ENCODE results near the gene GALNT2.

Gene GALNT2

GRCh38 chr1:230291731-230292620, 224.9 kb downstream of the GALNT2 start:
- Histone ChIP-seq H3K27me3 (ENCODE audit: insufficient read depth, low read length, poor library complexity) (peaks cover 3% of the 10 kb centered on the region), H4K20me1 (ENCODE audit: insufficient read depth, low read length) (peaks cover 5% of the 10 kb centered on the region), H3K9ac (ENCODE audit: low read depth, low read length) (no peak overlapping the region), H3K79me2 (ENCODE audit: insufficient read depth, low read length) (no peaks in the 10 kb centered on the region), H3K4me1 (ENCODE audit: insufficient read depth, low read length) (no peaks in the 10 kb centered on the region), H3K9me3 (ENCODE audit: insufficient read depth, low read length, severe bottlenecking) (no peaks in the 10 kb centered on the region), H3K4me2 (ENCODE audit: insufficient read depth, low read length) (no peak overlapping the region), H3K4me3 (ENCODE audit: low read depth in 1 of 2, low read length in 2 of 2) (no peak overlapping the region), H2AFZ (ENCODE audit: low read depth, low read length) (no peak overlapping the region), H3K27ac (ENCODE audit: low read length) (no peak overlapping the region), H3K36me3 (ENCODE audit: insufficient read depth, low read length) (no peaks in the 10 kb centered on the region)
- DNase-seq (no peak), ATAC-seq (ENCODE audit: insufficient read depth, low read depth) (no peak)
- TF ChIP-seq CTCF (IDR thresholded peaks at IDR 0.05; ENCODE audit: borderline replicate concordance, extremely low read depth, low read length, poor library complexity, severe bottlenecking) (no peak), EZH2 (IDR thresholded peaks at IDR 0.05; ENCODE audit: borderline replicate concordance, low read depth, low read length, severe bottlenecking) (no peak)

- no peak overlapping the region for H3K27ac ChIP-seq (ENCODE audit: low read length)
- H2AFZ ChIP-seq (ENCODE audit: low read depth, low read length), result no peak overlapping the region
- no peaks in the 10 kb centered on the region for H3K9me3 ChIP-seq (ENCODE audit: insufficient read depth, low read length, severe bottlenecking)
- no peak overlapping the region for H3K4me2 ChIP-seq (ENCODE audit: insufficient read depth, low read length)
- ATAC-seq (ENCODE audit: insufficient read depth, low read depth) (no peak), DNase-seq (no peak)
- H3K9ac ChIP-seq (ENCODE audit: low read depth, low read length), result no peak overlapping the region
- H3K4me1 ChIP-seq (ENCODE audit: insufficient read depth, low read length), result no peaks in the 10 kb centered on the region
- H3K36me3 ChIP-seq (ENCODE audit: insufficient read depth, low read length), result no peaks in the 10 kb centered on the region
- no peaks in the 10 kb centered on the region for H4K20me1 ChIP-seq (ENCODE audit: insufficient read depth, low read length)
- TF ChIP-seq CTCF (IDR thresholded peaks at IDR 0.05; ENCODE audit: borderline replicate concordance, extremely low read depth, low read length, poor library complexity, severe bottlenecking) (no peak), EZH2 (IDR thresholded peaks at IDR 0.05; ENCODE audit: borderline replicate concordance, low read depth, low read length, severe bottlenecking) (no peak)
- H3K79me2 ChIP-seq (ENCODE audit: insufficient read depth, low read length), result no peaks in the 10 kb centered on the region
- H3K4me3 ChIP-seq (ENCODE audit: low read depth in 1 of 2, low read length in 2 of 2), result no peak overlapping the region
- H3K27me3 ChIP-seq (ENCODE audit: insufficient read depth, low read length, poor library complexity), result peaks cover 3% of the 10 kb centered on the region
Measured at GRCh38 chr1:230292689-230293389, 225.8 kb downstream of the GALNT2 start.

GRCh38 chr1:230293390-230293700, 226.3 kb downstream of the GALNT2 start:
- ATAC-seq (ENCODE audit: insufficient read depth, low read depth) (no peak), DNase-seq (no peak)
- no peak overlapping the region for H2AFZ ChIP-seq (ENCODE audit: low read depth, low read length)
- H3K27ac ChIP-seq (ENCODE audit: low read length), result no peak overlapping the region
- H3K4me2 ChIP-seq (ENCODE audit: insufficient read depth, low read length), result no peak overlapping the region
- H4K20me1 ChIP-seq (ENCODE audit: insufficient read depth, low read length), result no peaks in the 10 kb centered on the region
- H3K9me3 ChIP-seq (ENCODE audit: insufficient read depth, low read length, severe bottlenecking), result no peaks in the 10 kb centered on the region
- H3K36me3 ChIP-seq (ENCODE audit: insufficient read depth, low read length), result no peaks in the 10 kb centered on the region
- H3K79me2 ChIP-seq (ENCODE audit: insufficient read depth, low read length), result no peaks in the 10 kb centered on the region
- H3K4me3 ChIP-seq (ENCODE audit: low read depth in 1 of 2, low read length in 2 of 2), result no peak overlapping the region
- no peaks in the 10 kb centered on the region for H3K4me1 ChIP-seq (ENCODE audit: insufficient read depth, low read length)
- no peak overlapping the region for H3K9ac ChIP-seq (ENCODE audit: low read depth, low read length)
- peaks cover 3% of the 10 kb centered on the region for H3K27me3 ChIP-seq (ENCODE audit: insufficient read depth, low read length, poor library complexity)
- TF ChIP-seq CTCF (IDR thresholded peaks at IDR 0.05; ENCODE audit: borderline replicate concordance, extremely low read depth, low read length, poor library complexity, severe bottlenecking) (no peak), EZH2 (IDR thresholded peaks at IDR 0.05; ENCODE audit: borderline replicate concordance, low read depth, low read length, severe bottlenecking) (no peak)

All from DND-41 (cell line).